ENCODE measurements around the gene C4orf50.

Gene C4orf50

GRCh38 chr4:5992828-5993321 is 25.4 kb downstream of the C4orf50 start:
- no peak for DNase-seq (ENCODE audit: low read depth in 2 of 2)

DNA sequence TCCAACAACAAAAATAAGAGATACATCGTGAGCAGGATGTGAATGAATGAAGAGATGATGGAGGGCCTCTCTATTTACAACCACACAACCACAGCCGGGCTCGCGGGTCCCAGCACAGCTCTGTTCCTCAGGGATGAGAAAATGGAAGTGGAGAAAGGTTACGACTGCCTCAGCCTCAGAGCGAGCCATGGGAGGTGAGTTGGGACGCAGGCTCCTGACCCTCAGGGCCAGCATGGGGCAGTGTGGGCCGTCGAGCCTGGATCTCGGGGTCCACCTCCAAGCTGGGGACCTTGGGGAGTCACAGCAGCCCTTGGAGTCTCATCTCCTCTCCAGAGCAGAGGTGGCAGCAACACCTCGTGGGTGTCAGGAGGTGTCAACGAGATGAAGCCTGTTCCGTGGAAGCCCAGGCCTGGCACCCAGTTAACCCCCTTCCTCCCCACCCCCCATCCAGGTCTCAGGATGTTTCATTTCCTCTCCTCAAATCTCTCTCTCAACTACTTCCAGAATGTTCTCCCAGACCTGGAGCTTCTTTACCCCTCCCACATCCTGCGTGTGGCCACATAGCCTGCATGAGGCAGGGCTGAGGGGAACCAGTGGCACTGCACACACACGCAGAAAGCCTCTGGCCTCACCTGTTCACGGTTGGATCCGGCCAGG is 25.9 kb downstream of the C4orf50 start:
- DNase-seq (ENCODE audit: low read depth in 2 of 2) = no peak

GRCh38 chr4:5991405-5991804 is 26.8 kb downstream of the C4orf50 start:
- DNase-seq (ENCODE audit: low read depth in 2 of 2) = no peak

- no peak for DNase-seq (ENCODE audit: low read depth in 2 of 2)
Measured at GRCh38 chr4:5990446-5991160, 27.6 kb downstream of the C4orf50 start.

- DNase-seq (ENCODE audit: low read depth in 2 of 2) = no peak
Measured at GRCh38 chr4:5989236-5990225, 28.7 kb downstream of the C4orf50 start.

- DNase-seq (ENCODE audit: low read depth in 2 of 2) = no peak
Measured at GRCh38 chr4:5988086-5988845, 30.0 kb downstream of the C4orf50 start.

DNA sequence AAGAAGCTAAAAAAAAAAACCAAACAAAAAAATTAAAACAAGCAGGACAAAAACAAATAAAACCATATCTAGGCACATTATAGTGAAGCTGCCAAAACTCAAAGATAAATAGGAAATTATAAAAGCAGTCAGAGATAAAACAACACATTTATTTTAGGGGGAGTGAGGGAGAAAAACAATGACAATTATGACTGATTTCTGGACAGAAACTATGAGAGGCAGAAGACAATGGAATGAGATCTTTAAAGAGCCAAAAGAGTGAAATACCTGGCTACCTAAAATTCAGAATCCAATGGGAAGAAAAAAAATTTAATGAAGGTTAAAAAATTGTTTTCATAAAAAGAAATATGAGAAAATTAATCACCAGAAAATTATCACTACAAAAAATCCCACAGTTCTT is 33.4 kb downstream of the C4orf50 start:
- DNase-seq (ENCODE audit: low read depth in 2 of 2) = no peak

DNA sequence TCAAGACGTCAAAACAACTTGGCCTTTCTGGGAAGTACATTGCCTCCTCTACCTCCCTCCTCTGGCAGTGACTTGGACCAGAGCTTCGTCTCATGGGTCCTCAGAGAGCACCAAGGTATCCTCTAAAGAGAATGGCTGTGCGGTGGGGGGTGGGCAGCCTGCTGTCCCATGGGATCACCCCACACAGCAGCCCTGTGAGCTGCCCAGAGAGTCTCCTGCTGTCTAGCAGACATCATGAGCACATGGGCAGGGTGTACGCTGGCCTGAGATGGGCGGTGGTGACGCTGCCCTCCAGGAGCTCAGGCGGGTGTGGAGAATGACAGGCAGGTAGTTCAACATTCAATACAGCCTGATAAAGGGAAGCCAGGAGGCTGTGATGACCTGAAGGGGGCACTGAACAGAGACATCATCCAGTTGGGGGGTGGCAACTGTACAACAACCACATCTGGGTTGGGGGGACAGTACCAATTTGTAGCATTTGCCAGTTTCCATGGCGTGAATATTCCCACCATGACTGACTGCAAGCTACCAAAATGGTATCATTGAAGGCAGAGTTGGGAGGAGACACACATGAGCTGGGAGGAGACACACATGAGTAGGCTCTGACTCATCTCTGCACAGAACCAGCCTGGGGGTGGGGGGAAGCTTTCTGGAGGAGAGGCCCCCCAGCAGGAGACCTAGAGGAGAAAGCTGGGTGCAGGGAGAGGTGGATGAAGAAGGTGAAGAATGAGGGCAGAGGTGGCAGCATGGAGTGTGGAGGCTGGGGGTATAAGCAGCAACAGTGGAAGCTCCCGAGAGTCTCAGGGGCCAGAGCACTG is 35.9 kb downstream of the C4orf50 start:
- no peak for DNase-seq (ENCODE audit: low read depth in 2 of 2)

- DNase-seq (ENCODE audit: low read depth in 2 of 2) = no peak
Measured at GRCh38 chr4:5980436-5981155, 37.6 kb downstream of the C4orf50 start.

DNA sequence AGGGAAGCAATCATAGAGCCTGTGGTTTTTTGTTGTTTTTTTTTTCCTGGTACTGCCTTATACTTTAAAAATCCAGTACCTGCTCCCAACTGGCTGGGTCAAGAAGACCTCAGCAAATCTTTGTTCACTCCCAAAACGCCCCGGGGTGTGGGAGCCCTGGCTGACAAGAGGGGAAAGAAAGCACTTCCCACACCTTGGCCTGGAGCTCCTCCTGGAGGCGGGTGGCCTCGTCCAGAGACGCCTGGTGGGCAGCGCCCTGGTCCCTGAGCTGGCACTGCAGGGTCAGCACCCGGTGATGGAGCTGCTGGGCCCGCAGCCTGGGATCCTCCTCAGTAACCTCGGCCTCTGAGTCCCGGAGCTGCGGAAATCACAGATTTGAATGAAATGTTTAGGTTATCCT is 38.2 kb downstream of the C4orf50 start:
- no peak for DNase-seq (ENCODE audit: low read depth in 2 of 2)

- no peak for DNase-seq (ENCODE audit: low read depth in 2 of 2)
Measured at GRCh38 chr4:5976921-5977320, 41.3 kb downstream of the C4orf50 start.

GRCh38 chr4:5976431-5976830 is 41.8 kb downstream of the C4orf50 start:
- DNase-seq (ENCODE audit: low read depth in 2 of 2) = no peak

DNA sequence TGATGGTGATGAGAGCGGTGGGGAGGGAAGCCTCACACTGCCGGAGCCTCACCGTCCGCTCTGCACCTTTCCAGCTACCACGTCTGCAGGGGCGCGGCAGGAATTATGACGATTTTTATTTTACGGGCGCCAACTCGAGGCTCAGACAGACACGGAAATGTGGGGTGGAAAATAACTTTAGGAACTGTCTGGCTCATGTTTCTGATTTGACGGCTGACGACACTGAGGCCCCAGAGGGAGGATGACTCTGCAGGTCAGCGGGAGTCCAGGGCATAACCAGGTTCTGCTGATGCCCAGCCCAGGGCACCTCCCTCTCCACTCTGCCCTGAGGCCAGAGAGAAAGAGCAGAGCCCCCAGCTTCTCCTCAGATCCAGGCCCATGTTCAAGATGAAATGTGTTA is 43.9 kb downstream of the C4orf50 start:
- DNase-seq (ENCODE audit: low read depth in 2 of 2) = no peak

- DNase-seq (ENCODE audit: low read depth in 2 of 2) = no peak
Measured at GRCh38 chr4:5973486-5974220, 44.6 kb downstream of the C4orf50 start.

DNA sequence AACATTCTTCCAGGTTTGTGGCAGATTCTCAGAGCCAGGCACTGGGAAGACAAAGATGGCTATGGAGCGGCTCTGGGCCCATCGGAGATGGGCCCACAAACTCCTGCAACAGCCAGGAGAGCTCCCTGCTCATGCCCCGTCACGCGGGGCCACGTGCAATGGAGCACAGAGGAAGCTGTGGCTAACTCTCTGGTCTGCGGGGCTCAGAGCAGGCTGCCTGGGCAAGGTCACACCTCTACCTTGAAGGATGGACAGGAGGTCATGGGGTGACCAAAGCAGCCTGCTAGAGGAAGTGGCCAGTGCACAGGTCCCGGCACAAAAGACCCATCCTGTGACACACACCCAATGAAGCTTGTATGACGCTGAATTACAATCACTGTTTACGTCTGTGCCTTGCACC is 45.2 kb downstream of the C4orf50 start:
- DNase-seq (ENCODE audit: low read depth in 2 of 2) = no peak

DNA sequence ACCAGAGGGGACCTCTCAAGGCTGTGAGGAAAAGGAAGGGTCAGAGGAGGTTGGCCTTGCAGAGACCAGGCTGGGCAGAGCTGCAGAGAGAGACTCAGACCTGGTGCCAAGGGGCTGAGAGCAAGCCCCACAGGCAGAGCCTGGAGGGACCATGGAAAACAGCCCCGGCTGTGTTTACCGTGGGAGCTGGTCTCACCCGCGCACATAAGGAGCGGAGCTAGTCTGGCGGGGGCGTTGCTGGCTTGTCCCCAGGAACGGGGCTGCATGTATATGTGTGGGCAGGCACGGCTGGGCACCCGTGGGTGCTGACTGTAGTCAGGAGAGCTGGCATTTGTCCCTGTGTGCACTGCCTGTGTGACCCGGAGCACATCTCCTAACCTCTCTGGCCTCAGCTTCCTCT is 45.7 kb downstream of the C4orf50 start:
- DNase-seq (ENCODE audit: low read depth in 2 of 2) = no peak

DNA sequence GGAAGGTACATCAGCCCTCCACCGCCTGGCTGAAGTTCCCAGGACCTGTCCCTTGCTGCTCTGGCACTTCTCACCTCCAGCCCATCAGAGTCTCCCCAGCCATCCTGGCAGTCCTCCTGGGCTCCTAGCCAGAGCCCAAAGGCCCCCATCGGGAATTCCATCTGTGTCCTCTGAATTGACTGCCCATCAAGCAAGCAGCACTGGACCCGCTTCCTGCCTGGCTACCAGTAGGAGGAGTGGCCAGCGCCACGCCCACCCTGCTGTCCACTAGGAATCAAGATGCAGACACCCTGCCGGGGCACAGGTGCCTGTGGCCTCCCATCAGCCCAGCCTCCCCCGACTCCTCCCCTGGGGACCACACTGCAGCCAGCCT is 47.2 kb downstream of the C4orf50 start:
- no peak for DNase-seq (ENCODE audit: low read depth in 2 of 2)

GRCh38 chr4:5970381-5971077 is 47.7 kb downstream of the C4orf50 start:
- no peak for DNase-seq (ENCODE audit: low read depth in 2 of 2)

DNA sequence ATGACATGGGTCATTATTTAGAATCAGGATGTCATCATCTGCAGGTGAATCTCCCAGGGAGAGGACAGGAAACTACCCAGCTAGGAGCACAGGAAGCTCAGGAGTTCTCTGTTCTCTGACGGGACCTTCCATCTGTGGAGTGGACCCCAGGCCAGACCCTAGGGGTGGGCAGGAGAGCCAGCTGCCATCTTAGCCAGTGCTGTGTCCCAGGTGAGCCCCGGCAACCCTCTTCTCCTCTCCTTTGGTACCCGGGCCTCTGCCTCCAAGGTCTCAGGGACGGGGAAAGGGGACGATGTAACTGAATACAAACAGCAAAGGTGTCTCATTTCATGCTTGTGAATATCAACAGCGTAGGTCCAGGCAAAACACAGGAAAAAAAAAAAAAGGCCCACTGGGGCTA is 48.5 kb downstream of the C4orf50 start:
- no peak for DNase-seq (ENCODE audit: low read depth in 2 of 2)
